ENCODE measurements around the gene C1QTNF3.

Gene C1QTNF3

GRCh38 chr5:34030048-34030447, 13.0 kb downstream of the C1QTNF3 start:
- TF ChIP-seq CTCF (IDR thresholded peaks at IDR 0.05), result no peak
- Histone ChIP-seq H3K27ac (no peak overlapping the region), H3K4me3 (no peak overlapping the region)
- no peak for DNase-seq (ENCODE audit: low spot score)

- H3K27ac ChIP-seq, result no peak overlapping the region
- H3K4me3 ChIP-seq, result no peak overlapping the region
- no peak for TF ChIP-seq CTCF (IDR thresholded peaks at IDR 0.05)
- no peak for DNase-seq (ENCODE audit: low spot score)
Observed at GRCh38 chr5:34028349-34028748, 14.7 kb downstream of the C1QTNF3 start.

GRCh38 chr5:34026089-34026761, 16.8 kb downstream of the C1QTNF3 start:
- DNase-seq (ENCODE audit: low spot score), result no peak
- Histone ChIP-seq H3K27ac (no peak overlapping the region), H3K4me3 (no peak overlapping the region)
- TF ChIP-seq CTCF (IDR thresholded peaks at IDR 0.05), result no peak

GRCh38 chr5:34022121-34022705, 20.8 kb downstream of the C1QTNF3 start:
- Histone ChIP-seq H3K4me3 (no peak overlapping the region), H3K27ac (no peak overlapping the region)
- no peak for TF ChIP-seq CTCF (IDR thresholded peaks at IDR 0.05)
- no peak for DNase-seq (ENCODE audit: low spot score)

- Histone ChIP-seq H3K4me3 (no peak overlapping the region), H3K27ac (no peak overlapping the region)
- no peak for DNase-seq (ENCODE audit: low spot score)
- TF ChIP-seq CTCF (IDR thresholded peaks at IDR 0.05), result no peak
Observed at GRCh38 chr5:34021334-34021733, 21.7 kb downstream of the C1QTNF3 start.

- H3K4me3 ChIP-seq, result no peak overlapping the region
- DNase-seq (ENCODE audit: low spot score), result no peak
- no peak for TF ChIP-seq CTCF (IDR thresholded peaks at IDR 0.05)
- no peak overlapping the region for H3K27ac ChIP-seq
Observed at GRCh38 chr5:34020726-34021125, 22.3 kb downstream of the C1QTNF3 start.

GRCh38 chr5:34017254-34017653, 25.8 kb downstream of the C1QTNF3 start:
- Histone ChIP-seq H3K4me3 (no peak overlapping the region), H3K27ac (no peak overlapping the region)
- no peak for DNase-seq (ENCODE audit: low spot score)

More at GRCh38 chr5:34017254-34017653, 25.8 kb downstream of the C1QTNF3 start:
- no peak for TF ChIP-seq CTCF (IDR thresholded peaks at IDR 0.05)
